NOMO-1 treated with DMSO at 0.1 percent for 48 hours (cell line): Measurements from ENCODE around the gene YBX2.

Source experiments
- DNase-seq: peaks from one replicate; lab custom pipeline; 2025; ENCODE audit not compliant: unreplicated experiment; lab: John Stamatoyannopoulos, UW

Gene YBX2

DNA sequence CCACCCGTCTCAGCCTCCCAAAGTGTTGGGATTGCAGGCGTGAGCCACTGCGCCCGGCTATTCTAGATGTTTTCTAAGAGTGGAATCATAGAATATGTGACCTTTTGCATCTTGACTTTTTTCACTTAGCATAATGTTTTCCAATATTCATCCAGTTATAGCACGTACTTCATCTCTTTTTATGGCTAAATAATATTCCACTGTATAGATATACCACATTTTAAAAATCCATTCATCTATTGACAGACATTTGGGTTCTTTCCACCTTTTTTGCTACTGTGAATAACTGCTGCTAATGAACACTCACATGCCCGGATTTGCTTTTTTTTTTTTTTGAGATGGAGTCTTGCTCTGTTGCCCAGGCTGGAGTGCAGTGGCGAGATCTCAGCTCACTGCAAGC is 9.7 kb upstream of the YBX2 start:
- DNase-seq, result no peak

DNA sequence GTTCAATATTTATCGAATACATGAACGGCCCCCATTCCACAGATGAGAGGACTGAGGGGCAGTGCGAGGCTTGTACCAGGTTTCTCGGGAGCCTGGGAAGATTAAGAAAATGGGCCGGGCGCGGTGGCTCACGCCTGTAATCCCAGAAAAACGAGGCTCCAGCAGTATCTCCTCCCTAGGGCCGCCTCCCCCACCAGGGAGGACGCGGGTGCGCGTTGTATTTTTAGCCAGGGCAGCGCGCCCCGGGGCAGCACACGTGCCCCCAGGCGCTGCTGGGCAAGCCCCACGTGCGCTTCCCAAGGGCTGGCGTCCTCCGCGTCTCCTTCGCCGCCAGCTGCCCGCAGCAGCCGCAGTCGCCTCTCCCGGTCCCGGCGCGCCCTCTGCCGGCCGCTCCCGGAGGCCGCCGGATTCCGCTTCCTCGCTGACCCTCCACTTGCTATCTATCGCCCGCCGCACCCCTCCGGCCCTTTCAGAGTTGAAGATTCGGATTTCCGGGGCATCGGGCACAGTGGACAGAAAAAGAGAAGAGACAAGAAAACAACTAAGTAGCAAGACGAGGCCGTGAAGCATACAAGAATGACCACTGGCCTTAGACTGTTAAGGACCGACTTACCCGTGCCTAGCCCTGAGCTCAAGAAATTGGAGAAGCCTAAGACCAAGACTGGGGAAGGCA is 1.9 kb upstream of the YBX2 start:
- DNase-seq, result peak; percentile 73

DNA sequence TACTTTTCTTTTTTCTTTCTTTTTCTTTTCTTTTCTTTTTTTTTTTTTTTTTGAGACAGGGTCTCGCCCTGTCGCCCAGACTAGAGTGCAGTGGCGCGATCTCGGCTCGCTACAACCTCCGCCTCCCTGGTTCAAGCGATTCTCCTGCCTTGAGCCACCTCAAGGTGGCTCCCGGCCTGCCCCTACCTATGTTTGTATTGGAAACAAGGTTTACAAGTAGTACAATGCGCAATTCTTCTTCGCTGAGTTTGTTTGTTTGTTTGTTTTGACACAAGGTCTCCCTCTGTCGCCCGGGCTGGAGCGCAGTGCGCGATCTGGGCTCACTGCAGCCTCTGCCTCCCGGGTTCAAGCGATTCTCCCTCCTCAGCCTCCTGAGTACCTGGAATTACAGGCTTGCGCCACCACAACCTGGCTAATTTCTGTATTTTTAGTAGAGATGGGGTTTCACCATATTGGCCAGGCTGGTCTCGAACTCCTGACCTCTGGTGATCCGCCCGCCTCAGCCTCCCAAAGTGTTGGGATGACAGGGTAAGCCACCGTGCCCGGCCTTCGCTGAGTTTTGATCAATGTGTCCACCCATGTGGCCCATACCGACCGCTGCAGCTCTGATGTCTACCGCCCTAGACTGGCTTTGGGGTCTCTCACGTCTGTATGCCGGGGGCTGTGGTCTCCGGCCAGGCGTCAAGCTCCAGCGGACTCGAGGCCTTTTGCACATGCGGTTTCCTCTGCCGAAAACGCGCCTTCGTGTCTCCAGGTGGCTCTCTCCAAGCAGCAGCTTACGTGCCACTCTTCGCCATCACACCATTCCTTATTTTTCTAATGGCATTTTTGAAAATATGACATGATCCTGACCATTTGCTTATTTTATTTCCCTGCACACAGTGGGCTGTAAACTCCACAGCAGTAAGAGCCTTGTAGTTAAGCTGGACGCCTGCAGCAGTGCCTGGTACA is 1.1 kb upstream of the YBX2 start:
- no peak for DNase-seq

DNA sequence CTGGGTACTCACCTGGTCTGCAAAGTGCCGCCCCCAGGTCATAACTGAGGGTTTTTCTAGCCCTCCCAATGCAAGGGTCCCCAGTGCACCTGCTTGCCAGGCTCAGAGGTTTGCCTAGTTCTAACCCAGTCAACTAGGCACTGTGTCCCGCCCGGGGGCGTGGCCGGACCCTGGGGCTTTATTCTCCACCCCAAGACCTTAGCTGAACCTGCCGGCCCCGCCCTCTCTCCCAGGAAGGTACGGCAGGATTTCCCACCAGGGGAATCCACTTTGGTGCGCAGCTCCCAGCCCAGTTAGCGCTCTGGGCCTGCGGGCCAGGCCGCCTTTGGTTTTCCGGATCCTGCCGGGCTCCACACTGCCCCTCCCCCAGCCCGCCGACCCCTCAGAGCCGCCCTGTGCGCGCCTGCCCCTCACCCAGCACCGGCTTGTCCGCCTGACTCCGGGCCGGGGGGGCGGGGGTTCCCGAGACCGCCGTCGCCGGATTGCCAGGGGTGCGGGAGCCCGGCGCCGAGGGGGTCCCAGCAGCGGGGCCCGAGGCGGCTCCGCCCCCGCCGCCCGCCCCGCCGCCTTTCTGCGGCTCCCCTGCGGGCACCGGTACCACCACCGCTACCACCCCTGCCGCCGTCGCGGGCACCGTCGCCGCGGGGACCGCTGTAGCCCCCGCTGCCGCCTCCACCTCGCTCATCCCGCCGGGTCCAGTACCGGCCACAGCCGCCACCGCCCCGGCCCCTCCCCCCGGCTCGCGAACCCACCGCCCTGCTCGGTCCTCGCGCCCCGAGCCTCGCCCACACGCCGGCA is 424 bp downstream of the YBX2 start:
- DNase-seq, result no peak

DNA sequence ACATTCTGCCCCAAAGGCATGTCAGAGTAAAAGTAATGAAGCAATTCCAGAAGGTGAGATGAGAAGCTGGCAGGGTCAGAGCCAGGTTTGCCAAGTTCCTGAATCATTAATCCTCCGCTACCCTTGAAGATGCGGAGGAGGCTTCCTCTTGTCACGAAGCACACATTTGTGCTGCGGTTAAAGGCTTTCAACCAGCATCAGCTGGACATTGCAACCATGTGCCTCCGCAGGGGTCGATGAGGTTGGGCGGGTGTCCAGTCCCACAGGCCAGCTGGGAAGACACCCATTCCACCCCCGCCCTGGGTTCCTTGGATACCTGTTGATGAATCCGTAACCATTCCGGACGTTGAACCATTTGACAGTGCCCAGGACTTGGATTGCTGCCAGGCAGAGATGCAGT is 1.3 kb downstream of the YBX2 start:
- no peak for DNase-seq

DNA sequence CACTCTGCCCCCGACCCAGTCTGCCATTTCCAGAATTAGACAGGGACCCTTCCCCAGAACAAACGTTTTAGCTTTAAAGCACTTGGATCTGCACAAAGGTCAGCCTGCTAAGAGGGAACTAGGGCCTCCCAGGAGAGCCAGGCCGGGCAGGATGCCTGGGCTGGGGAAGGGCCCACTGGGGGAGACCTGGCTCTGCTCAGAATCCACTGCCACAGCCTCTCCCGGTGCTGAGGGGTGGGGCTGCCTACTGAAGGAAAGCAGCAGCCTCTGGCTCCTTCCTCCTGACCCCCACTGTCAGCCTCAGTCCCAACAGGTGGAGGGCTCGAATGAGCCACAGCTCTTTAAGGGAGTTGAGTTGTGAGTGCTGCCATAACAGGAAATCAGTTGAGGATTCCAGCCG is 1.7 kb downstream of the YBX2 start:
- DNase-seq, result no peak

DNA sequence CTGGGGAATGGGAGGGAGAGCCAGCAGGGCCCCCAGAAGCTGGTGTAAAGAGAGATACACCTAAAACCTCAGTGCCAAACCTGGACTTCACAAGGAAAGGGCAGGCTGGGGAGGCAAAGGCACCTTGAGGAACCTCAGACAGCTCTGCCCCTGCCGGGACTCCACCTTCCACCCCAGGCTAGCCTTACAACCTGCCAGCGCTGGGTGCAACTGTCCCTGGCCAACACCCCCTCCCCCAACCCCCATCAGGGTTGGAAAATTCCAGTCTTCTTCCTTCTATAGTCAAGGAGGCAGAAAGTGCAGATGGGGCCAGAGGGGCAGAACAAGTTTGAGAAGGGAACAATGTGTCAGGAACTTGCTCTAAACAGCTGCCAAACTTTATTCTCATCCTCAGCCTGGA is 2.2 kb downstream of the YBX2 start:
- DNase-seq, result no peak

DNA sequence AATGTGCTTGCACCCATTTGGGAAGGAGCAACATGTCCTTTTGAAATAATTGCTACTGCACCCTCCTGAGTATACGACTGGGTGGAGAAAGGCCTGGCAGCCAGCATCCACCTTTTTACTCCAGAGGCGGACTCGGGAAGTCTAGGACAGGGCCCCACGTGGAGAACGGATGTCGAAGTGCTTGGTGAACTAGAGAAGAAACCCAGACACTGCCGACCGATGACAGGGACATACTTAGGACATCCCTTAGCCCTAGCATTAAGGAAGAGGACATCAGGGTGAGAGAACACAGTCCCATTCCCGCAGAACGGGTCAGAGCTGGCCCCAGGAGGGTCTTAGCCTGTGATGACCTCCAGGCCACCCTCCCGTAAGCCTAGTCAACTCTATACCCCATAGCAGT is 3.8 kb downstream of the YBX2 start:
- no peak for DNase-seq

DNA sequence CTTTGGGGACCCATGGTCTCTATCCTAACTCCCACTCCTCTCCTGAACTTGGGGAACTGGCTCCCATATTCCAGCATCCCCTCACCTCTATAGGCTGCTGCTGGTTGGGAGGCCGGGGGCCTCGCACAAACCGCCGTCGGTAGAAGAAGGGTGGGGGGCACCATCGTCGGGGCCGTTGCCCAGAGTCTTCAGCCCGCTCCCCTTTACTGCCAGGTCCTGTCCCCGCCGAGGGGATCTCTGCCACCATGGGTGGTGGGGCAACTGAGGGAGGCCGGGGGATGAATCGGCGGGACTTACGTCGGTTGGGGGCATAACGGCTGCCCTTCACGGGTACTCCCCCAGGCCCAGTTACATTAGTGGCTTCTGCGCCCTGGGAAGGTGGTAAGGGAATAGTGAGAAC is 4.3 kb downstream of the YBX2 start:
- DNase-seq, result no peak

DNA sequence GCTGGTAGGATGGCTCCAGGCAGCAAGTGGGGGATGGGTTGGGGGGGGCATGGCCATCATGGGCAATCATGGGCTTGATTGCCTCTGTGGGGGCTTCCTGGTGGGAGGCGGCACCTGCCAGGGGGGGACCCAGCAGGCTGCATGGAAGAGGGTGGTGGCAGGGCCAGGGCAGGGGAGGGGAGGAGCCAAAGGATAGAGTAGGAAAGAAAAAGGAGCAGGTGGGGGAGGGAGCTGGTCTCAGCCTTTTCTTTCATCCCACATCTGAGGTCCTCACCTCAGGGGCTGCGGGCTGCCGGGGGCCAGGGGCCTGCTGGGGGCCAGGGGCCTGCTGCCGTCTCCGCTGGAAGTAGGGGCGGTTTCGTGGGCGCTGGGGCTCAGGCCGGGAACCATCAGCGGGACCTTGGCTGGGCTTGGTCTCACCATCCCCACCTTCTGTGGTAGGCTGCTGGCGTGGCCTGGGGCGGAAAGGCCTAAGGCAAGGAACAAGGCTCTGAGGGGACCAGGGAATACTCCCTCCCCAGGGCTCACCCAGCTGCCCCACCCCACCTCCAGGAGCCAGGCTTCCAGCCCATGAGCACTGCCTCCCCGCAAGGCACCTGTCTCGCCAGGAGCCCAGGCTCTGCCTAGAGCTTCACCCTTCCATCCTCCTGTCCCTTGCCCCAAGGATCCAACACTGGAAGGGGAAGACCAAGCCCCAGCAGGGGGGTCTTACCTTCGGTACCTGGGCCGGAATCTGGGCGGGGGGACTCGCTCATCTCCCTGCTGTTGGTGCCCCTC is 5.0 kb downstream of the YBX2 start:
- no peak for DNase-seq

DNA sequence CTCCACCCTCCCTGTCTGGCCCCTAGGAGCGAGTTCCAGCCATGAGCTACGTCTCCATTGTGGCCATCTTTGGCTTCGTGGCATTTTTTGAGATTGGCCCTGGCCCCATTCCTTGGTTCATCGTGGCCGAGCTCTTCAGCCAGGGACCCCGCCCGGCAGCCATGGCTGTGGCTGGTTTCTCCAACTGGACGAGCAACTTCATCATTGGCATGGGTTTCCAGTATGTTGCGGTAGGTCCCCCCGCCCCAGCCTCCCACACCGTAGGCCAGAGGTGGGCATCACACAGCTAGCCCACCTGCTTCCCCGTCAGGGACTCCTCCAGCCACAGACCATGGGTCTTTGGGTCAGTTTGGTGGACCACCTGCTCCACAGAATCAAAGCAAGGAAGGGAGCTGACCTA is 8.8 kb downstream of the YBX2 start:
- DNase-seq, result no peak

DNA sequence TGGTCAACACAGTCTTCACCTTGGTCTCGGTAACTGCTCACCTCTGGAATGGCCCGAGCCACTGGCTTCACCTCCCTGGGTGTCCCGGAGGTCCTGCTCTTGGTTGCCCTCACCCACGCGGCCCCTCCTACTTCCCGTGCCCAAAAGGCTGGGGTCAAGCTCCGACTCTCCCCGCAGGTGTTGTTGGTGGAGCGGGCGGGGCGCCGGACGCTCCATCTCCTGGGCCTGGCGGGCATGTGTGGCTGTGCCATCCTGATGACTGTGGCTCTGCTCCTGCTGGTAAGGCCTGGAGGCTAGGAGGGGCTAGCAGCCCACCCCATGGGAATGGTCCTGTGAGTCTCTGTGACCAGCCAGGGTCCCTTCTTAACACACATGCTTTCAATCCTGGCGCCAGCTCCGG is 9.5 kb downstream of the YBX2 start:
- DNase-seq, result no peak

DNA sequence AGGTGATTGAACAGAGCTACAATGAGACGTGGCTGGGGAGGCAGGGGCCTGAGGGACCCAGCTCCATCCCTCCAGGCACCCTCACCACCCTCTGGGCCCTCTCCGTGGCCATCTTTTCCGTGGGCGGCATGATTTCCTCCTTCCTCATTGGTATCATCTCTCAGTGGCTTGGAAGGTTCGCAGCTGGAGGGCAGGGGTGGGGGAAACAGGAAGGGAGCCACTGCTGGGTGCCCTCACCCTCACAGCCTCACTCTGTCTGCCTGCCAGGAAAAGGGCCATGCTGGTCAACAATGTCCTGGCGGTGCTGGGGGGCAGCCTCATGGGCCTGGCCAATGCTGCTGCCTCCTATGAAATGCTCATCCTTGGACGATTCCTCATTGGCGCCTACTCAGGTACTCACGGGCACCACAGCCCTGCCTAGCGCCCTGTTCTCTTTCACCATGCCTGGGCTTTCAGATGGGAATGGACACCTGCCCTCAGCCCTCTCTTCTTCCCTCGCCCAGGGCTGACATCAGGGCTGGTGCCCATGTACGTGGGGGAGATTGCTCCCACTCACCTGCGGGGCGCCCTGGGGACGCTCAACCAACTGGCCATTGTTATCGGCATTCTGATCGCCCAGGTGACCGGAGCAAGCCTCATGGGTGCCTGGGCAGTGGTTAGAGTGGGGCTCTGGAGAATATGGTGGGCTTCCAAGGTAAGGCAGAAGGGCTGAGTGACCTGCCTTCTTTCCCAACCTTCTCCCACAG is 10.8 kb downstream of the YBX2 start:
- no peak for DNase-seq

DNA sequence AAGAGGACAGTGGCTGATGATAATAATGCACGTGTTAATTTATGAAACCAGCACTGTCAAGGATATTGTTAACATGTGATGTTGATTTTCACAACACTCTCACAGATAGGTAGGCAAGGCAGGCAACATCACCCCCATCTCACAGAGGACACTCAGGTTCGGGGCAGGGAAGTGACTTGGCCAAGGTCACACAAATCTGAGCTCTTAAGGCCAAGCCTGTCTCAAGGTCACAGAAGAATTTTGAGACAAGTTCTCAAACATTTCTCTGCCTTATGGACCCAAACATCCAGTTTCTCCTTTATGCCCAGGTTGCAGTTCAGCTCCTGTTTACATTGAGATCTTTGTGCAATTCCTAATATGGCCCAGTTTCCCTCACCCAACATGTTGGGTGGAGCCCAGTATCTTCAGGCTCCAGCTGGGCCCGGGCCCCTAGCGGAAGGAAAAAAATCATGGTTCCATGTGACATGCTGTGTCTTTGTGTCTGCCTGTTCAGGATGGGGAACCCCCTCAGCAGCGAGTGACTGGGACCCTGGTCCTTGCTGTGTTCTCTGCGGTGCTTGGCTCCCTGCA is 11.6 kb downstream of the YBX2 start:
- no peak for DNase-seq

DNA sequence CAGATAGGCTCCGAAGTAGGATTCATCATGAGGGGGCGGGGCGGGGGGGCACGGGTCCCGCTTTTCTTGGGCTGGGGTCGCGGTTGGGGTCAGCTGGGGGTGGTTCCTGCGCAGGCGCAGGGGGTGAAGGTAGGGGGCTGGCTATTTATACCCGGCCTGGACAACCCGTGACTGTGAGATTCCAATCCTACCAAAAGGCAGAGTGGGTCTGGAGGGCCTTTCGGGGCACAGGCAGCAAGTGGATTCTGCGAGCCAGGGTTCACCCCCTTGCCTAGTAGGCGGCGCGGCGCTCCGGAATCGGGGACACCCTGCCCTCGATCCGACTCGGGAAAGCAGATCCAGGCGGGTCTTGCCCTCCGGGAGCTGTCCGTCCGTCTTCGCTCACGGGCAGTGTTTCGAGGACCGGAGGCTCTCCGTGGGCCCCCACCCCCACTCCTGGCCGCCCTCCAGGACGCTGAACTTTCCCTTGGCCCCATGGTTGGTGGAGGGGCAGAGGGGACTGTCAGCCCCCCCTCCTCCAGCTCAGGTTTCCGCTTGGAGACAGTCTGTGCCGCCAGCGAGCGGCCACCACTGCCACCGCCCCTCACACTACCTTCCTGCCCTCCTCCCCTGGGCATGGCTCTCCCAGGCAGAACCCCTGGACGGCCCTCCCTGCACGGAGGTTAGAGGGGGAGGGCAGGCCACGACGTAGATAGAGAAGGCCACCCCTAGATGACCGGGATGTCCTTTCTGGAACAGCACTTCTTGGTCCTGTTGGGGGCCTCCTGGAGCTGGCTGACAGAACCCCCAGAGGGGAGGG is 12.3 kb downstream of the YBX2 start:
- DNase-seq, result no peak

DNA sequence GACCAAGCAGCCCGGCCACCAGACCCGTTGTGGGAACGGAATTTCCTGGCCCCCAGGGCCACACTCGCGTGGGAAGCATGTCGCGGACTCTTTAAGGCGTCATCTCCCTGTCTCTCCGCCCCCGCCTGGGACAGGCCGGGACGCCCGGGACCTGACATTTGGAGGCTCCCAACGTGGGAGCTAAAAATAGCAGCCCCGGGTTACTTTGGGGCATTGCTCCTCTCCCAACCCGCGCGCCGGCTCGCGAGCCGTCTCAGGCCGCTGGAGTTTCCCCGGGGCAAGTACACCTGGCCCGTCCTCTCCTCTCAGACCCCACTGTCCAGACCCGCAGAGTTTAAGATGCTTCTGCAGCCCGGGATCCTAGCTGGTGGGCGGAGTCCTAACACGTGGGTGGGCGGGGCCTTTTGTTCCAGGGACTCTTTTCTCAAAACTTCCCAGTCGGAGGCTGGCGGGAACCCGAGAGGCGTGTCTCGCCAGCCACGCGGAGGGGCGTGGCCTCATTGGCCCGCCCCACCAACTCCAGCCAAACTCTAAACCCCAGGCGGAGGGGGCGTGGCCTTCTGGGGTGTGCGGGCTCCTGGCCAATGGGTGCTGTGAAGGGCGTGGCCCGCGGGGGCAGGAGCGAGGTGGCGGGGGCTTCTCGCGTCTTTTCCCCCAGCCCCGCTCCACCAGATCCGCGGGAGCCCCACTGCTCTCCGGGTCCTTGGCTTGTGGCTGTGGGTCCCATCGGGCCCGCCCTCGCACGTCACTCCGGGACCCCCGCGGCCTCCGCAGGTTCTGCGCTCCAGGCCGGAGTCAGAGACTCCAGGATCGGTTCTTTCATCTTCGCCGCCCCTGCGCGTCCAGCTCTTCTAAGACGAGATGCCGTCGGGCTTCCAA is 13.1 kb downstream of the YBX2 start, which contains the start of gene SLC2A4:
SLC2A4 (plus strand) TSS at position 645 of the 879 bp plus-strand sequence; CDS start at position 862, 217 bp downstream.
- DNase-seq, result peak; percentile 84

DNA sequence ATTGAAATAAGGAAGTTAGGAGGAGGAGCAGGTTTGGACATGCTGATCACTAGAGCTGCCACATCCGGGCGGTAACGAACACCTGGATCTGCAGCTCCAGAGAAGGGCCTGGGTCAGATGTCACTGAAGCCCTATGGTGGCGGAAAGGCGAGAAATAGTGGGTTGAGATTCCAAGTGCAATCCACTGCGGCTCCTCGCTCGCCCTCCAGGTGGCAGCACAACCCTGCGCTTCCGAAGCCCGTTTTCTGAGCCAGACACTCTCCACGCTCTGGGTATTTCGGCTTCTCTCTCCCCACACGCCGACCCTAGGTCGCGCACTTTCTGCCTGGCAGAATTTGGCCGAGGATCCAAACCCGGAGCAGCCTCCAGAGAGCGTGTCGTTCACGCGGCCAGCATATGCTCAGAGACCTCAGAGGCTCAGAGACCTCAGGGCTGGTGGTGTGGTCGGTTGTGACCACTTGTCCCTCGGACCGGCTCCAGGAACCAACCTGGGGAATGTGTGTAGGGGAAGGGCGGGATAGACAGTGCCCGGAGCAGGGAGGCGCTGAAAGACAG is 13.8 kb downstream of the YBX2 start:
- peak; percentile 85 for DNase-seq

DNA sequence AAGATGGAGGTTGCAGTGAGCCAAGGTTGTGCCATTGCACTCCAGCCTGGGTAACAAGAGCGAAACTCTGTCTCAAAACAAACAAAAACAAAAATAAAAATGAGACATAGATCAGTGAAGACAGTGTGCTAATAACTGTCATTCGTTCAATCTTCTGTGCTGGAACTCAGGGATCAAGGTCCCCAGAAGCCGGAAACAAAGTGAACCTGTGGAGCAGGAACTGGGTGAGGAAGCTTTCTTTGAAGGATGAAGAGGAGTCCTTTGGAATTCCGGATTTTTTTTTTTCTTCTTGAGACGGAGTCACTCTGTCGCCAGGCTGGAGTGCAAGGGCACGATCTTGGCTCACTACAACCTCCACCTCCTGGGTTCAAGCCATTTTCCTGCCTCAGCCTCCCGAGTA is 15.0 kb downstream of the YBX2 start:
- no peak for DNase-seq
